Measurements from ENCODE around the gene NKAIN2.

DNA sequence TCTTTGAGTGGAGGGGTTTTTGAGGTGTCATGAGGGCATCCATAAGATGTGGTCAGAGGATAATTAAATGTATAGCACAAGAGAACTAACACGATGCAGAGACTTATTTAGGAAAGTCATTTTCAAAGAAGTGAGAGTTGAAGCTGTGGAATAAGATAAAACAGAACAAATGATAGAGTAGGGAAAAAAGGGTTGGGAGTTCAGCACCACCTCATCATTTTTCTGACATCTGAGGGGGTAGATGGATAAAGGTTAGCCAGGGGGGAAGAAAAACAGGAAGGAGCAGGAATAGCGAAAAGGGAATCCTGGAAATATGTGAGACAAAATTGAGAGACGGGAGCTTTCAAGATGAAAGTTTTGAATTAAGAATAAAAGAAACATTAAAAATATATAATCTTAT lies 434.2 kb downstream of the NKAIN2 start:
- TF ChIP-seq, protein P1, sequence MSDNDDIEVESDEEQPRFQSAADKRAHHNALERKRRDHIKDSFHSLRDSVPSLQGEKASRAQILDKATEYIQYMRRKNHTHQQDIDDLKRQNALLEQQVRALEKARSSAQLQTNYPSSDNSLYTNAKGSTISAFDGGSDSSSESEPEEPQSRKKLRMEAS (IDR thresholded peaks at IDR 0.05): no peak
- no peak for TF ChIP-seq EZH2 (IDR thresholded peaks at IDR 0.05)
- TF ChIP-seq EGR1 (IDR thresholded peaks at IDR 0.05; ENCODE audit: low read depth): no peak
- TF ChIP-seq, protein P2, sequence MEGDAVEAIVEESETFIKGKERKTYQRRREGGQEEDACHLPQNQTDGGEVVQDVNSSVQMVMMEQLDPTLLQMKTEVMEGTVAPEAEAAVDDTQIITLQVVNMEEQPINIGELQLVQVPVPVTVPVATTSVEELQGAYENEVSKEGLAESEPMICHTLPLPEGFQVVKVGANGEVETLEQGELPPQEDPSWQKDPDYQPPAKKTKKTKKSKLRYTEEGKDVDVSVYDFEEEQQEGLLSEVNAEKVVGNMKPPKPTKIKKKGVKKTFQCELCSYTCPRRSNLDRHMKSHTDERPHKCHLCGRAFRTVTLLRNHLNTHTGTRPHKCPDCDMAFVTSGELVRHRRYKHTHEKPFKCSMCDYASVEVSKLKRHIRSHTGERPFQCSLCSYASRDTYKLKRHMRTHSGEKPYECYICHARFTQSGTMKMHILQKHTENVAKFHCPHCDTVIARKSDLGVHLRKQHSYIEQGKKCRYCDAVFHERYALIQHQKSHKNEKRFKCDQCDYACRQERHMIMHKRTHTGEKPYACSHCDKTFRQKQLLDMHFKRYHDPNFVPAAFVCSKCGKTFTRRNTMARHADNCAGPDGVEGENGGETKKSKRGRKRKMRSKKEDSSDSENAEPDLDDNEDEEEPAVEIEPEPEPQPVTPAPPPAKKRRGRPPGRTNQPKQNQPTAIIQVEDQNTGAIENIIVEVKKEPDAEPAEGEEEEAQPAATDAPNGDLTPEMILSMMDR (IDR thresholded peaks at IDR 0.05 in 2 of 3, conservative IDR thresholded peaks at IDR 0.05 in 1 of 3; ENCODE audit: borderline replicate concordance in 1 of 3, insufficient read depth in 1 of 3, low read depth in 2 of 3, low read length in 2 of 3): no peak
- no peak for TF ChIP-seq EZH2phosphoT487 (IDR thresholded peaks at IDR 0.05; ENCODE audit: borderline replicate concordance)
- TF ChIP-seq YY1 (IDR thresholded peaks at IDR 0.05; ENCODE audit: extremely low read depth, insufficient replicate concordance, low read depth, low read length): no peak
- TF ChIP-seq FOSL1 (IDR thresholded peaks at IDR 0.05; ENCODE audit: low read depth): no peak
- TF ChIP-seq, protein P3, sequence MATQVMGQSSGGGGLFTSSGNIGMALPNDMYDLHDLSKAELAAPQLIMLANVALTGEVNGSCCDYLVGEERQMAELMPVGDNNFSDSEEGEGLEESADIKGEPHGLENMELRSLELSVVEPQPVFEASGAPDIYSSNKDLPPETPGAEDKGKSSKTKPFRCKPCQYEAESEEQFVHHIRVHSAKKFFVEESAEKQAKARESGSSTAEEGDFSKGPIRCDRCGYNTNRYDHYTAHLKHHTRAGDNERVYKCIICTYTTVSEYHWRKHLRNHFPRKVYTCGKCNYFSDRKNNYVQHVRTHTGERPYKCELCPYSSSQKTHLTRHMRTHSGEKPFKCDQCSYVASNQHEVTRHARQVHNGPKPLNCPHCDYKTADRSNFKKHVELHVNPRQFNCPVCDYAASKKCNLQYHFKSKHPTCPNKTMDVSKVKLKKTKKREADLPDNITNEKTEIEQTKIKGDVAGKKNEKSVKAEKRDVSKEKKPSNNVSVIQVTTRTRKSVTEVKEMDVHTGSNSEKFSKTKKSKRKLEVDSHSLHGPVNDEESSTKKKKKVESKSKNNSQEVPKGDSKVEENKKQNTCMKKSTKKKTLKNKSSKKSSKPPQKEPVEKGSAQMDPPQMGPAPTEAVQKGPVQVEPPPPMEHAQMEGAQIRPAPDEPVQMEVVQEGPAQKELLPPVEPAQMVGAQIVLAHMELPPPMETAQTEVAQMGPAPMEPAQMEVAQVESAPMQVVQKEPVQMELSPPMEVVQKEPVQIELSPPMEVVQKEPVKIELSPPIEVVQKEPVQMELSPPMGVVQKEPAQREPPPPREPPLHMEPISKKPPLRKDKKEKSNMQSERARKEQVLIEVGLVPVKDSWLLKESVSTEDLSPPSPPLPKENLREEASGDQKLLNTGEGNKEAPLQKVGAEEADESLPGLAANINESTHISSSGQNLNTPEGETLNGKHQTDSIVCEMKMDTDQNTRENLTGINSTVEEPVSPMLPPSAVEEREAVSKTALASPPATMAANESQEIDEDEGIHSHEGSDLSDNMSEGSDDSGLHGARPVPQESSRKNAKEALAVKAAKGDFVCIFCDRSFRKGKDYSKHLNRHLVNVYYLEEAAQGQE (IDR thresholded peaks at IDR 0.05; ENCODE audit: low read depth): no peak
